A673 (cell line): ENCODE data around the gene ARID5B. TPM values are rescaled to one million over a fixed set of nuclear protein-coding genes. Genes with fewer than 3 reads are reported as not detected.

Experiments used
- BruUV-seq: library from RNA; stranded (reverse); fragments of 400-500 nt; replicated peaks from 2 replicates; lab custom pipeline; 2021; lab: Mats Ljungman, UMichigan
- CTCF ChIA-PET: fragments of 300-600 bp; sonication (Branson Sonifier 250); formaldehyde crosslinking; loops from one replicate; lab custom pipeline; 2022; ENCODE audit warnings: antibody characterized with exemption; lab: Charles Lee
- POLR2A ChIA-PET: fragments of 300-600 bp; sonication (Branson Sonifier 250); formaldehyde crosslinking; loops from one replicate; lab custom pipeline; 2022; ENCODE audit warnings: antibody characterized with exemption; ENCODE audit not compliant: low non-redundant PET; lab: Charles Lee
- DNase-seq: peaks from one replicate; pipeline ENCODE4 v3.0.0-alpha.2; 2015; ENCODE audit warnings: low spot score
- H3K27ac ChIP-seq: fragments of 200-600 bp; sonication (generic); 2 replicates; pipeline ENCODE4 v1.5.1; 2016; ENCODE audit warnings: mixed run types, low read depth, mild to moderate bottlenecking, mixed read lengths, antibody characterized with exemption, low read length; ENCODE audit not compliant: poor library complexity, severe bottlenecking
- H3K27me3 ChIP-seq: fragments of 200-600 bp; sonication (generic); replicated peaks from 2 replicates; pipeline ENCODE4 v1.6.1; 2017; ENCODE audit warnings: mixed run types, low read depth, mild to moderate bottlenecking, mixed read lengths, antibody characterized with exemption, low read length; ENCODE audit not compliant: insufficient read depth, poor library complexity
- H3K36me3 ChIP-seq: fragments of 200-600 bp; sonication (generic); 2 replicates; pipeline ENCODE4 v1.6.1; 2016; ENCODE audit warnings: mixed run types, mild to moderate bottlenecking, mixed read lengths, antibody characterized with exemption, low read length; ENCODE audit not compliant: insufficient read depth, poor library complexity, severe bottlenecking
- H3K4me1 ChIP-seq: fragments of 200-600 bp; sonication (generic); 2 replicates; pipeline ENCODE4 v1.6.1; 2017; ENCODE audit warnings: mixed run types, mild to moderate bottlenecking, mixed read lengths, antibody characterized with exemption, low read length; ENCODE audit not compliant: insufficient read depth, poor library complexity, severe bottlenecking
- H3K4me3 ChIP-seq: fragments of 200-600 bp; sonication (generic); 2 replicates; pipeline ENCODE4 v1.5.1; 2016; ENCODE audit warnings: low read depth, mixed run types, mild to moderate bottlenecking, mixed read lengths, low read length; ENCODE audit not compliant: poor library complexity, severe bottlenecking
- H3K9me3 ChIP-seq: fragments of 200-600 bp; sonication (generic); 2 replicates; pipeline ENCODE4 v1.6.1; 2016; ENCODE audit warnings: mixed run types, low read depth, mild to moderate bottlenecking, mixed read lengths, antibody characterized with exemption, low read length; ENCODE audit not compliant: poor library complexity, severe bottlenecking
- CTCF ChIP-seq: fragments of 300-800, 200-600 bp; sonication (generic); conservative IDR thresholded peaks from 2 replicates; pipeline ENCODE4 v1.5.1; 2017; ENCODE audit warnings: low read depth, mild to moderate bottlenecking, antibody characterized with exemption, low read length, moderate library complexity, mixed read lengths
- EZH2 ChIP-seq: fragments of 200-600 bp; sonication (generic); IDR thresholded peaks from 2 replicates; pipeline ENCODE4 v1.6.1; 2017; ENCODE audit warnings: borderline replicate concordance, low read depth, mild to moderate bottlenecking, mixed read lengths, antibody characterized with exemption, low read length; ENCODE audit not compliant: poor library complexity, severe bottlenecking
- intact Hi-C: fragments of 100-400 bp; cut with micrococcal nuclease; formaldehyde crosslinking; loops from one replicate; pipeline ENCODE4 v1.10.0; 2022; ENCODE audit not compliant: unreplicated experiment
- total RNA-seq: library from RNA; stranded (reverse); gene quantifications from 2 replicates; pipeline ENCODE4 v1.2.3, GENCODE V29; 2021

ARID5B gene
- total RNA-seq, 1 experiment from 2014 or later, result 29.0 TPM

GRCh38 chr10:62022830-62023229 is 121.3 kb downstream of the ARID5B start:
- POLR2A ChIA-PET, result no interaction called here
- Histone ChIP-seq H3K4me3 (no peak overlapping the region), H3K27ac (no peak overlapping the region), H3K36me3 (no peaks in the 10 kb centered on the region), H3K27me3 (no peaks in the 10 kb centered on the region), H3K4me1 (peaks cover 46% of the 10 kb centered on the region), H3K9me3 (no peaks in the 10 kb centered on the region)
- intact Hi-C loops, result no loop called here
- no peak for DNase-seq
- CTCF ChIA-PET, result no interaction called here
- TF ChIP-seq CTCF, result no peak
- no peak for TF ChIP-seq EZH2
- BruUV-seq, result no TSS peak

- ChIA-PET CTCF (no interaction called here), POLR2A (interaction anchor here (0.5 kb wide), 1 partner anchor 242 kb away, joined by 3 read pairs; no protein-coding TSS in a partner anchor)
- no TSS peak for BruUV-seq
- Histone ChIP-seq H3K4me1 (peaks cover 44% of the 10 kb centered on the region), H3K27me3 (no peaks in the 10 kb centered on the region), H3K9me3 (no peaks in the 10 kb centered on the region), H3K27ac (no peak overlapping the region), H3K36me3 (no peaks in the 10 kb centered on the region), H3K4me3 (no peak overlapping the region)
- intact Hi-C loops, result no loop called here
- DNase-seq, result no peak
- TF ChIP-seq CTCF, result no peak
- TF ChIP-seq EZH2, result no peak
These were observed 121.8 kb downstream of the ARID5B start for GRCh38 chr10:62023329-62023728.

GRCh38 chr10:62024026-62024701 is 122.7 kb downstream of the ARID5B start:
- H3K36me3 ChIP-seq, result no peaks in the 10 kb centered on the region
- H3K4me1 ChIP-seq, result peaks cover 36% of the 10 kb centered on the region
- H3K4me3 ChIP-seq, result no peak overlapping the region
- POLR2A ChIA-PET, result no interaction called here
- BruUV-seq, result no TSS peak
- TF ChIP-seq CTCF (no peak), EZH2 (no peak)
- no peak overlapping the region for H3K27ac ChIP-seq
- no peaks in the 10 kb centered on the region for H3K9me3 ChIP-seq
- CTCF ChIA-PET, result no interaction called here
- H3K27me3 ChIP-seq, result no peaks in the 10 kb centered on the region
- DNase-seq, result no peak
- intact Hi-C loops, result no loop called here
